Loucy (cell line): ENCODE measurements around the gene FHOD1.

Source experiments
- H2AFZ ChIP-seq: fragments of 200-600 bp; sonication (generic); 2 replicates; pipeline ENCODE4 v1.6.0; 2016; ENCODE audit warnings: antibody characterized with exemption, mild to moderate bottlenecking, low read length, moderate library complexity
- H3F3A ChIP-seq: fragments of 200-600 bp; 2 replicates; pipeline ENCODE4 v1.6.0; 2016; ENCODE audit warnings: antibody characterized with exemption, low read depth, mild to moderate bottlenecking
- H3K27me3 ChIP-seq: fragments of 200-600 bp; sonication (generic); 2 replicates; pipeline ENCODE4 v1.6.1; 2014; ENCODE audit warnings: low read length, mild to moderate bottlenecking; ENCODE audit not compliant: insufficient read depth, poor library complexity, severe bottlenecking
- H3K36me3 ChIP-seq: fragments of 200-600 bp; sonication (generic); 2 replicates; pipeline ENCODE4 v1.6.1; 2016; ENCODE audit warnings: low read length; ENCODE audit not compliant: insufficient read depth
- H3K4me1 ChIP-seq: fragments of 200-600 bp; sonication (generic); 2 replicates; pipeline ENCODE4 v1.5.1; 2014; ENCODE audit warnings: low read length, mild to moderate bottlenecking; ENCODE audit not compliant: insufficient read depth, poor library complexity, severe bottlenecking
- H3K4me2 ChIP-seq: fragments of 200-600 bp; sonication (generic); 2 replicates; pipeline ENCODE4 v1.6.0; 2014; ENCODE audit warnings: antibody characterized with exemption, low read length, low read depth, mild to moderate bottlenecking; ENCODE audit not compliant: poor library complexity, severe bottlenecking
- H3K4me3 ChIP-seq: fragments of 200-600 bp; sonication (generic); 2 replicates; pipeline ENCODE4 v1.5.1; 2014; ENCODE audit warnings: low read length, mild to moderate bottlenecking, mixed read lengths; ENCODE audit not compliant: poor library complexity, severe bottlenecking
- H3K79me2 ChIP-seq: fragments of 200-600 bp; sonication (generic); 2 replicates; pipeline ENCODE4 v1.6.1; 2014; ENCODE audit warnings: low read length; ENCODE audit not compliant: insufficient read depth
- H3K9ac ChIP-seq: fragments of 200-600 bp; sonication (generic); 2 replicates; pipeline ENCODE4 v1.6.0; 2014; ENCODE audit warnings: mild to moderate bottlenecking, low read depth, low read length, moderate library complexity; ENCODE audit not compliant: poor library complexity, severe bottlenecking
- H3K9me2 ChIP-seq: fragments of 200-600 bp; sonication (generic); replicated peaks from 2 replicates; pipeline ENCODE4 v1.6.1; 2016; ENCODE audit warnings: low read depth, low read length, mixed read lengths
- H3K9me3 ChIP-seq: fragments of 200-600 bp; sonication (generic); 2 replicates; pipeline ENCODE4 v1.6.1; 2014; ENCODE audit warnings: mild to moderate bottlenecking, antibody characterized with exemption, low read length, low read depth; ENCODE audit not compliant: insufficient read depth
- H4K20me1 ChIP-seq: fragments of 200-600 bp; sonication (generic); 2 replicates; pipeline ENCODE4 v1.6.0; 2014; ENCODE audit warnings: antibody characterized with exemption, low read length, mild to moderate bottlenecking; ENCODE audit not compliant: insufficient read depth, poor library complexity, severe bottlenecking
- CTCF ChIP-seq: fragments of 200-600 bp; sonication (generic); conservative IDR thresholded peaks from 2 replicates; pipeline ENCODE4 v1.5.1; 2014; ENCODE audit warnings: mild to moderate bottlenecking, antibody characterized with exemption, low read length
- EZH2phosphoT487 ChIP-seq: fragments of 200-600 bp; IDR thresholded peaks from 2 replicates; pipeline ENCODE4 v1.6.1; 2018; ENCODE audit warnings: antibody characterized with exemption, mild to moderate bottlenecking, moderate library complexity, borderline replicate concordance

Gene FHOD1

GRCh38 chr16:67206129-67206837, 41.0 kb downstream of the FHOD1 start:
- H3K9me3 ChIP-seq: no peaks in the 10 kb centered on the region
- no peak overlapping the region for H3K4me2 ChIP-seq
- H3K4me1 ChIP-seq: no peaks in the 10 kb centered on the region
- TF ChIP-seq EZH2phosphoT487: no peak
- no peak for TF ChIP-seq CTCF
- H2AFZ ChIP-seq: no peak overlapping the region
- no peak overlapping the region for H3K4me3 ChIP-seq
- H4K20me1 ChIP-seq: no peaks in the 10 kb centered on the region
- H3K9me2 ChIP-seq: no peaks in the 10 kb centered on the region
- peaks cover 29% of the 10 kb centered on the region; the same call in 1 of the 2 replicates for H3K36me3 ChIP-seq
- no peak overlapping the region for H3K9ac ChIP-seq
- no peaks in the 10 kb centered on the region for H3F3A ChIP-seq
- no peaks in the 10 kb centered on the region for H3K27me3 ChIP-seq
- H3K79me2 ChIP-seq: no peaks in the 10 kb centered on the region

- H3K9ac ChIP-seq: no peak overlapping the region
- H3K4me3 ChIP-seq: no peak overlapping the region
- no peaks in the 10 kb centered on the region for H3K27me3 ChIP-seq
- H3K36me3 ChIP-seq: peaks cover 42% of the 10 kb centered on the region; the same call in 1 of the 2 replicates
- TF ChIP-seq CTCF (no peak), EZH2phosphoT487 (no peak)
- H3K4me1 ChIP-seq: no peaks in the 10 kb centered on the region
- H2AFZ ChIP-seq: no peak overlapping the region
- no peaks in the 10 kb centered on the region for H3F3A ChIP-seq
- H3K79me2 ChIP-seq: no peaks in the 10 kb centered on the region
- no peaks in the 10 kb centered on the region for H4K20me1 ChIP-seq
- no peaks in the 10 kb centered on the region for H3K9me2 ChIP-seq
- no peak overlapping the region for H3K4me2 ChIP-seq
- no peaks in the 10 kb centered on the region for H3K9me3 ChIP-seq
Observed at GRCh38 chr16:67204076-67204475, 43.2 kb downstream of the FHOD1 start.

- Histone ChIP-seq H3K36me3 (peaks cover 42% of the 10 kb centered on the region; the same call in 1 of the 2 replicates), H3K4me3 (no peak overlapping the region), H3F3A (no peaks in the 10 kb centered on the region), H4K20me1 (no peaks in the 10 kb centered on the region), H3K27me3 (no peaks in the 10 kb centered on the region), H3K4me2 (no peak overlapping the region), H2AFZ (no peak overlapping the region), H3K9me2 (no peaks in the 10 kb centered on the region), H3K9ac (no peak overlapping the region), H3K79me2 (no peaks in the 10 kb centered on the region), H3K9me3 (no peaks in the 10 kb centered on the region), H3K4me1 (no peaks in the 10 kb centered on the region)
- TF ChIP-seq CTCF (no peak), EZH2phosphoT487 (no peak)
Observed at GRCh38 chr16:67202956-67203493, 44.3 kb downstream of the FHOD1 start.
